CD8-positive, alpha-beta memory T cell (primary cell): Measurements from ENCODE around the gene DDX50. TPM values are rescaled to one million over a fixed set of nuclear protein-coding genes. Genes with fewer than 3 reads are reported as not detected.
"Not testable (repeated sequence)": the region's sequence is repeated elsewhere in the genome, so short reads cannot be mapped to it uniquely, and the experiment has no call there.

ENCODE experiments used
- CTCF ChIA-PET: fragments of 350-600 bp; sonication (Branson Sonifier 250); formaldehyde crosslinking; loops from one replicate; lab custom pipeline; 2021; ENCODE audit warnings: antibody characterized with exemption; lab: Charles Lee
- POLR2A ChIA-PET: fragments of 350-600 bp; sonication (Branson Sonifier 250); formaldehyde crosslinking; loops from one replicate; lab custom pipeline; 2021; ENCODE audit warnings: antibody characterized with exemption; lab: Charles Lee
- DNase-seq, 5 donors: peaks; one replicate each; pipeline versions ENCODE4 v3.0.0 to v3.0.0-alpha.2; 2020 to 2022; ENCODE audit warnings: mixed read lengths in 1 of 5
- H3K27ac ChIP-seq: one replicate; pipeline ENCODE4 v1.7.0; 2013; ENCODE audit warnings: low read depth, mild to moderate bottlenecking, low read length, moderate library complexity
- H3K27me3 ChIP-seq: 2 replicates; pipeline ENCODE4 v1.7.0; 2013; ENCODE audit warnings: low read length, mild to moderate bottlenecking; ENCODE audit not compliant: insufficient read depth, poor library complexity, severe bottlenecking
- H3K36me3 ChIP-seq: 2 replicates; pipeline ENCODE4 v1.7.0; 2013; ENCODE audit warnings: mild to moderate bottlenecking, low read length, moderate library complexity; ENCODE audit not compliant: insufficient read depth
- H3K4me1 ChIP-seq: 2 replicates; pipeline ENCODE4 v1.7.0; 2013; ENCODE audit warnings: mild to moderate bottlenecking, low read length, moderate library complexity; ENCODE audit not compliant: insufficient read depth
- H3K4me3 ChIP-seq: 2 replicates; pipeline ENCODE4 v1.7.0; 2013; ENCODE audit warnings: mild to moderate bottlenecking, low read length
- H3K9me3 ChIP-seq: 2 replicates; pipeline ENCODE4 v1.7.0; 2013; ENCODE audit warnings: mild to moderate bottlenecking, low read length
- H3K27ac Mint-ChIP-seq, 8 donors: one replicate each; pipeline ENCODE4 v1.8.0; 2020 to 2021; ENCODE audit warnings: mixed read lengths in 8 of 8, mild to moderate bottlenecking in 6 of 8, inconsistent platforms in 3 of 8, moderate library complexity in 3 of 8
- H3K27me3 Mint-ChIP-seq, 2 donors: one replicate each; pipeline ENCODE4 v1.8.0; 2020 to 2021; ENCODE audit warnings: mixed read lengths in 2 of 2, mild to moderate bottlenecking in 1 of 2, moderate library complexity in 1 of 2
- H3K36me3 Mint-ChIP-seq, 3 donors: one replicate each; pipeline ENCODE4 v1.8.0; 2020 to 2021; ENCODE audit warnings: mixed read lengths in 3 of 3, inconsistent platforms in 1 of 3, mild to moderate bottlenecking in 1 of 3
- H3K4me1 Mint-ChIP-seq, 3 donors: one replicate each; pipeline ENCODE4 v1.8.0; 2020 to 2021; ENCODE audit warnings: mixed read lengths in 3 of 3, inconsistent platforms in 1 of 3, mild to moderate bottlenecking in 1 of 3
- H3K4me3 Mint-ChIP-seq, 7 donors: one replicate each; pipeline ENCODE4 v1.8.0; 2020 to 2021; ENCODE audit warnings: mixed read lengths in 7 of 7, mild to moderate bottlenecking in 6 of 7, moderate library complexity in 4 of 7, inconsistent platforms in 2 of 7
- H3K9me3 Mint-ChIP-seq, 5 donors: one replicate each; pipeline ENCODE4 v1.8.0; 2020 to 2022; ENCODE audit warnings: mixed read lengths in 5 of 5, mild to moderate bottlenecking in 3 of 5, moderate library complexity in 2 of 5, inconsistent platforms in 1 of 5
- polyA plus RNA-seq: library from polyadenylated mRNA; unstranded; fragments of 300-500 nt; fragmentation: Illumina TruSeq; gene quantifications from one replicate; pipeline ENCODE4 v1.2.3, GENCODE V29; 2021
- total RNA-seq, 2 experiments: library from RNA; stranded (reverse); gene quantifications; one replicate each; pipeline ENCODE4 v1.2.3, GENCODE V29; 2021

DDX50 gene
- total and polyA plus RNA-seq, 3 experiments from 2014 or later: 36.9 to 50.1 (median 49.9) TPM

- Histone ChIP-seq H3K4me3 (no peak overlapping the region), H3K36me3 (peaks cover 35% of the 10 kb centered on the region), H3K9me3 (no peaks in the 10 kb centered on the region), H3K4me1 (peaks cover 18% of the 10 kb centered on the region), H3K27me3 (no peaks in the 10 kb centered on the region), H3K27ac (no peak overlapping the region)
- Mint-ChIP-seq H3K4me1 (peaks cover 47 to 62% (median 58%) of the 10 kb centered on the region in 3 donors), H3K27ac (peak overlapping the region in 5 of 8 donors; percentile 15 to 53 (median 43)), H3K27me3 (peaks cover 0 to 3% of the 10 kb centered on the region in 2 donors), H3K9me3 (no peaks in the 10 kb centered on the region), H3K4me3 (peak overlapping the region in 5 of 7 donors; percentile 13 to 75 (median 48)), H3K36me3 (peaks cover 3 to 70% (median 7%) of the 10 kb centered on the region in 3 donors)
- DNase-seq: no peak
- ChIA-PET POLR2A (interaction anchor here (0.6 kb wide), 1 partner anchor 239 kb away, joined by 3 read pairs; the partner anchor contains the start of gene CCAR1), CTCF (interaction anchor here (1.2 kb wide), 1 partner anchor 11 kb away, joined by 3 read pairs; no protein-coding TSS in a partner anchor)
These were observed 58.8 kb downstream of the DDX50 start for GRCh38 chr10:68959695-68960527.

GRCh38 chr10:68963151-68963550 lies 62.0 kb downstream of the DDX50 start:
- no peaks in the 10 kb centered on the region for H3K9me3 Mint-ChIP-seq
- POLR2A ChIA-PET: no interaction called here
- CTCF ChIA-PET: no interaction called here
- H3K4me1 ChIP-seq: peaks cover 8% of the 10 kb centered on the region
- no peak overlapping the region for H3K4me3 Mint-ChIP-seq
- H3K27ac Mint-ChIP-seq: no peak overlapping the region
- no peak overlapping the region for H3K27ac ChIP-seq
- H3K9me3 ChIP-seq: no peaks in the 10 kb centered on the region
- no peak overlapping the region for H3K4me3 ChIP-seq
- no peak for DNase-seq
- peaks cover 32 to 39% (median 36%) of the 10 kb centered on the region in 3 donors for H3K4me1 Mint-ChIP-seq
- peaks cover 12 to 81% (median 17%) of the 10 kb centered on the region in 3 donors for H3K36me3 Mint-ChIP-seq
- no peaks in the 10 kb centered on the region for H3K27me3 Mint-ChIP-seq
- peaks cover 62% of the 10 kb centered on the region for H3K36me3 ChIP-seq
- H3K27me3 ChIP-seq: no peaks in the 10 kb centered on the region

GRCh38 chr10:68973975-68974374 lies 72.9 kb downstream of the DDX50 start:
- Mint-ChIP-seq H3K27me3 (no peaks in the 10 kb centered on the region), H3K36me3 (peaks cover 15 to 84% (median 33%) of the 10 kb centered on the region in 3 donors), H3K4me3 (no peak overlapping the region), H3K4me1 (peaks cover 9 to 14% (median 13%) of the 10 kb centered on the region in 3 donors), H3K27ac (peak overlapping the region in 1 of 8 donors; percentile 14), H3K9me3 (no peaks in the 10 kb centered on the region)
- Histone ChIP-seq H3K9me3 (no peaks in the 10 kb centered on the region), H3K27me3 (no peaks in the 10 kb centered on the region), H3K27ac (no peak overlapping the region), H3K4me1 (no peaks in the 10 kb centered on the region), H3K4me3 (no peak overlapping the region), H3K36me3 (peaks cover 64% of the 10 kb centered on the region)
- no peak for DNase-seq
- POLR2A ChIA-PET: no interaction called here
- CTCF ChIA-PET: no interaction called here

GRCh38 chr10:68975936-68976473 lies 74.9 kb downstream of the DDX50 start:
- POLR2A ChIA-PET, H3K27ac ChIP-seq, H3K4me1 Mint-ChIP-seq, H3K4me3 Mint-ChIP-seq, H3K27me3 ChIP-seq, H3K9me3 Mint-ChIP-seq, DNase-seq, CTCF ChIA-PET, H3K27me3 Mint-ChIP-seq, H3K4me1 ChIP-seq, H3K9me3 ChIP-seq, H3K4me3 ChIP-seq: not testable (repeated sequence)
- H3K36me3 ChIP-seq: peaks cover 64% of the 10 kb centered on the region
- Mint-ChIP-seq H3K27ac (peak overlapping the region in 2 of 8 donors; percentile 39 to 73), H3K36me3 (peaks cover 8 to 88% (median 33%) of the 10 kb centered on the region in 3 donors)

GRCh38 chr10:68979738-68980137 lies 78.6 kb downstream of the DDX50 start:
- H3K27me3 ChIP-seq, H3K27me3 Mint-ChIP-seq, H3K4me3 Mint-ChIP-seq, DNase-seq, H3K4me3 ChIP-seq, H3K4me1 ChIP-seq, POLR2A ChIA-PET, H3K9me3 Mint-ChIP-seq, H3K27ac ChIP-seq, H3K9me3 ChIP-seq, H3K4me1 Mint-ChIP-seq: not testable (repeated sequence)
- Mint-ChIP-seq H3K36me3 (peaks cover 8 to 86% (median 23%) of the 10 kb centered on the region in 3 donors), H3K27ac (peak overlapping the region in 1 of 8 donors; percentile 29)
- CTCF ChIA-PET: interaction anchor here (1.3 kb wide), 1 partner anchor 25 kb away, joined by 3 read pairs; no protein-coding TSS in a partner anchor
- H3K36me3 ChIP-seq: peaks cover 52% of the 10 kb centered on the region

- H3K4me1 ChIP-seq: no peaks in the 10 kb centered on the region
- Mint-ChIP-seq H3K36me3 (peaks cover 4 to 82% (median 20%) of the 10 kb centered on the region in 3 donors), H3K27me3 (no peaks in the 10 kb centered on the region), H3K27ac (peak overlapping the region in 2 of 8 donors; percentile 45 to 83), H3K4me3 (no peak overlapping the region), H3K4me1 (peaks cover 0 to 4% (median 4%) of the 10 kb centered on the region in 3 donors), H3K9me3 (no peaks in the 10 kb centered on the region)
- no peak overlapping the region for H3K4me3 ChIP-seq
- DNase-seq: no peak
- peaks cover 47% of the 10 kb centered on the region for H3K36me3 ChIP-seq
- no peak overlapping the region for H3K27ac ChIP-seq
- H3K27me3 ChIP-seq: no peaks in the 10 kb centered on the region
- H3K9me3 ChIP-seq: no peaks in the 10 kb centered on the region
- CTCF ChIA-PET: interaction anchor here (0.8 kb wide), 1 partner anchor 11 kb away, joined by 3 read pairs; no protein-coding TSS in a partner anchor
- POLR2A ChIA-PET: interaction anchor here (0.5 kb wide), 1 partner anchor 125 kb away, joined by 10 read pairs; no protein-coding TSS in a partner anchor
These were observed 80.0 kb downstream of the DDX50 start for GRCh38 chr10:68981074-68981473.

- ChIA-PET CTCF (no interaction called here), POLR2A (no interaction called here)
- H3K36me3 Mint-ChIP-seq: peaks cover 4 to 71% (median 19%) of the 10 kb centered on the region in 3 donors
- peaks cover 4 to 8% (median 8%) of the 10 kb centered on the region in 3 donors for H3K4me1 Mint-ChIP-seq
- H3K4me1 ChIP-seq: no peaks in the 10 kb centered on the region
- H3K9me3 Mint-ChIP-seq: no peaks in the 10 kb centered on the region
- H3K27ac ChIP-seq: no peak overlapping the region
- no peaks in the 10 kb centered on the region for H3K27me3 Mint-ChIP-seq
- H3K27ac Mint-ChIP-seq: no peak overlapping the region
- H3K4me3 Mint-ChIP-seq: no peak overlapping the region
- no peaks in the 10 kb centered on the region for H3K9me3 ChIP-seq
- peaks cover 42% of the 10 kb centered on the region for H3K36me3 ChIP-seq
- no peak overlapping the region for H3K4me3 ChIP-seq
- no peak for DNase-seq
- H3K27me3 ChIP-seq: no peaks in the 10 kb centered on the region
These were observed 81.3 kb downstream of the DDX50 start for GRCh38 chr10:68982389-68982788.
